GM12872 (cell line): ENCODE data around the gene TAOK3.

ENCODE experiments used
- TF ChIP-seq, protein P1 (sequence below): IDR thresholded peaks from 3 replicates; pipeline ENCODE4 v1.5.1; 2011; ENCODE audit warnings: low read depth, mild to moderate bottlenecking, low read length, moderate library complexity; ENCODE audit not compliant: insufficient read depth

Gene TAOK3

DNA sequence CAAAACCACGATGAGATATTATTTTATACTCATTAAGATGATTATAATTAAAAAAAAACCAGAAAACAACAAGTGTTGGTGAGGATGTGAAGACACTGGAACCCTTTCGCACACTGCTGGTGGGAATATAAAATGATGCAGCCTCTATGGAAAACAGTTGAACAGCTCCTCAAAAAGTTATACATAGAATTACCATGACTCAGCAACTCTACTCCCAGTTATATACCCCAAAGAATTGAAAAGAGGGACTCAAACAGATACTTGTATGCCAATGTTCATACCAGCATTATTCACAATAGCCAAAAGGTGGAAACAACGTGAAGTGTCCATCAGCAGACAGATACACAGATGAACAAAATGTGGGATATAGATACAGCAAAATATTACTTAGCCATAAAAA, 53.1 kb downstream of the TAOK3 start:
- TF ChIP-seq, protein P1, sequence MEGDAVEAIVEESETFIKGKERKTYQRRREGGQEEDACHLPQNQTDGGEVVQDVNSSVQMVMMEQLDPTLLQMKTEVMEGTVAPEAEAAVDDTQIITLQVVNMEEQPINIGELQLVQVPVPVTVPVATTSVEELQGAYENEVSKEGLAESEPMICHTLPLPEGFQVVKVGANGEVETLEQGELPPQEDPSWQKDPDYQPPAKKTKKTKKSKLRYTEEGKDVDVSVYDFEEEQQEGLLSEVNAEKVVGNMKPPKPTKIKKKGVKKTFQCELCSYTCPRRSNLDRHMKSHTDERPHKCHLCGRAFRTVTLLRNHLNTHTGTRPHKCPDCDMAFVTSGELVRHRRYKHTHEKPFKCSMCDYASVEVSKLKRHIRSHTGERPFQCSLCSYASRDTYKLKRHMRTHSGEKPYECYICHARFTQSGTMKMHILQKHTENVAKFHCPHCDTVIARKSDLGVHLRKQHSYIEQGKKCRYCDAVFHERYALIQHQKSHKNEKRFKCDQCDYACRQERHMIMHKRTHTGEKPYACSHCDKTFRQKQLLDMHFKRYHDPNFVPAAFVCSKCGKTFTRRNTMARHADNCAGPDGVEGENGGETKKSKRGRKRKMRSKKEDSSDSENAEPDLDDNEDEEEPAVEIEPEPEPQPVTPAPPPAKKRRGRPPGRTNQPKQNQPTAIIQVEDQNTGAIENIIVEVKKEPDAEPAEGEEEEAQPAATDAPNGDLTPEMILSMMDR: no peak

DNA sequence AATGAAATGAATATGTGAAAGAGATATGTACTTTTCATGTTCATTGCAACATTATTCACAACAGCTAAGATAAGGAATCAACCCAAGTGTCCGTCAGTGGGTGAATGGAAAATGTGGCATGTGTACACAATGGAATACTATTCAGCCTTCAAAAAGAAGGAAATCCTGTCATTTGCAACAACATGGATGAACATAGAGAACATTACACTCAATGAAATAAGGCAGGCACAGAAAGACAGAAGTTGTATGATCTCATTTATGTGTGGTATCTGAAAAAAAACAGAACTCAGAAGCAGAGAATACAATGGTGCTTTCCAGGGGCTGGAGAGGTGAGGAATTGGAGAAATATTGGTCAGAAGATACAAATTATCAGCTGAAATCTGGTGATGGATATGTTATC, 54.0 kb downstream of the TAOK3 start:
- TF ChIP-seq, protein P1: no peak

DNA sequence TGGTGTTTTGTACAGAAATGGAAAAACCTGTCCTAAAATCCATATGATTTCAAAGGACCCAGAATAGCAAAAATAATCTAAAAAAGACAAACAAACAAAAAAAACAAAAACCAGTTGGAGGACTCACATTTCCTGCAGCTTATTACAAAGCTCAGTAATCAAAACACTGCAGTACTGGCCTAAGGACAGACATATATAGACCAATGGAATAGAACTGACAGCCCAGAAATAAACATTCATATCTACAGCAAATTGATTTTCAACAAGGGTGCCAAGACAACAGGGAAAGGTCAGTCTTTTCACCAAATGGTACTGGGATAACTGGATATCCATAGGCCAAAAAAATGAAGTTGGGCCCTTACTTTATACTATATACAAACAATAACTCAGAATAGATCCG, 55.0 kb downstream of the TAOK3 start:
- TF ChIP-seq, protein P1: no peak

DNA sequence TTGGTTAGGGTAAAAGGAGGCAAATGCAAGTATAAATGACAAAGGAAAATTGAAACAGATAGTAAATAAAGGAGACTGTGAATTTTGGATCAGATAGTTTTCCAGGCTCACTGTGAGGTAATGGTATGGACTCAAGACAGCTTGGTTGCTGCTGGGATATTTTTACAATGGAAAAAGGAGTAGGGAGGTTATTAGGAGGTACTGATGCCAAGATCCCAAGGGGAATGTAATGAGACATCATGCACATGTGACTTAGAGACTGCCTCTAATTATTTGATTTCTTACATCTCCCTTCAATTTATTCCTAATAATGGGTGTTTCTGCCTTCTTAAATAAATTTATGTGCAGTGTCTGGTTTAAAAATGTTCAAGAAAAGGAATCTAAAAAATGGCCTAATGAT, 56.9 kb downstream of the TAOK3 start:
- TF ChIP-seq, protein P1: no peak

DNA sequence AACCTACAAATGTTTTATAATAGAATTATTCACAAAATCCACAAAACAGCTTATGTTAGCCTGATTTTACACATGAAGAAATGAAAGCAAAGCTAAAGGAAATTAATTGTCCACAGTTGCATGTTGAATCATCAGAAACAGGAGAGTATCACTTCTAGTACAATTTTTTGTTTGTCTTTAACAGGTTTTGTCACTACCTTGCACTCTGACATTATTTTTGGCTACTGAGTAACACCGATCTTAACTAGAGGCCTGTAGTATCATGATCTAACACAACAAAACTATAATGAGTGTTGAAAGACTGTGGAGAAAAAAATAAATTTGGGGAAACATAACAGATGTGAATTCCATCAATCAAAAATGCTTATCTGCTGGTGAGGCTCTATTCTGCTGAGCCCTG, 60.1 kb downstream of the TAOK3 start:
- TF ChIP-seq, protein P1: no peak

DNA sequence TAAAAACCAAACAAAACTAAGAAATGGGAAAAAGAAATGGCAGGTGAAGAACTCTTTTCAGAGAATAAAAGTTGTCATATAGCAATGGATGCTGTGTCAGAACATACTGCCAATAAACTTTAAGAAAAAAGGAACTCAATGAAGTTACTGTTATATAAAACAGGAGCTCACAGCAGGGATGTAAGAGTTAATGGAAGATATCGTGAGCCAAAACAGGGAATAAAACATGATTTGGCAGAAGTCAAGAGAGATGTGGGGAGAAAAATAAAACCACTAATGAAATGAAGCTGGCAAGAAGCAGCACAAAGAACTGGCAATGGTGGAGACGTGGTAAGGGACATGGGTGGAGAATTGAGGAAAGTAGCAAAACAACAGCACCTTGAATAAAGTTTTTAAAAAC, 61.0 kb downstream of the TAOK3 start:
- TF ChIP-seq, protein P1: no peak

DNA sequence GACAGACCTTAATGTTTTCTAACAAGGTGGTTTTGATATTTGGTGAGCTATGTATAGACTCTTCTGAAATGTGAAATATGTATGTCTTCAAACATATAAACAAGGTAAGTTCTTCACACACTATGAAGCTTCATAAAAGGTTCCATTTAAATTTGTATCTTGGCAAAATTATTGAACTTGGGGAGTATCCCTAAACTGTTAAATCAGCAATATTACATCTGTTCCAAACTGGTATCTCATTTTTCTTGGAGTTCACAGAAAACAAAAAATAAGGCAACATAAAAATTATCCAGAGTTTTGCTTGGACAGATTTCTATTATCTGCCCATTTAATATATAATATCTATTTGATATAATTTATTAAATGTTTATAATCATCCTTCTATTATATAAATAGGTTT, 62.4 kb downstream of the TAOK3 start:
- TF ChIP-seq, protein P1: no peak
